ENCODE measurements around the gene TSHZ3. TPM values are rescaled to one million over a fixed set of nuclear protein-coding genes. Genes with fewer than 3 reads are reported as not detected.

The TSHZ3 gene
- total RNA-seq, 1 donor from 2014 or later: 9.4 TPM

DNA sequence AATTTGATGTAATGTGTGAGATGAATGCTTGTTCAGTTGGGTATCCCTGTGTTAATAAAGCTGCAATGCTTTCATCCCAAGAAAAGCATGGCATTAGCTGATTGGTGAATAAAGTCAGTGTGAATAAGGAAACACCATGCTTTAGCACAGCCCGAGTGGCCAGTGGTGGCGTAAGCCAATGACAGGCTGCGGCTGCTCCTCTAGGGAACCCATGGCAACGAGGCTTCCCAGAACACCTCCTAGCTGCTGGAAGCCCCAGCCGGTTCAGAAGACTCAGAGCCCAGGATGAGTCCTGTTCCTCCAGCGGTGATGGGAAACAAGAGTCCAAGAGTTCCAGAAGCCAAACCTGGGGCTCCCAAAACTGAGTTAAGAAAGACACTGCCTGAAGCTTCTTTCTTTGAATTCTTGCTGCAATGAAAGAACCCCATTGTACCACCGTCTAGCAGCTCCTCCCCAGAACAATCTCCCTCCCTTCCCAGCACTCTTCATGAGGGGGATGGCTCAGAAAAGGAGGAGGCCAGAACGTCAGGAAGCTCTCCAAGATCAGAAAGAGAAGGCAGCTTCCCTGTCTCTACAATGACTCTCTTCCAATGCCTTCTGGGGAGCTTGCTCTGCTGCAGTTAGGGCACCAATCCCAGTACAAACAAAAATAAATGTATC lies 58.2 kb downstream of the TSHZ3 start:
- no peak for DNase-seq (ENCODE audit: low spot score)

DNA sequence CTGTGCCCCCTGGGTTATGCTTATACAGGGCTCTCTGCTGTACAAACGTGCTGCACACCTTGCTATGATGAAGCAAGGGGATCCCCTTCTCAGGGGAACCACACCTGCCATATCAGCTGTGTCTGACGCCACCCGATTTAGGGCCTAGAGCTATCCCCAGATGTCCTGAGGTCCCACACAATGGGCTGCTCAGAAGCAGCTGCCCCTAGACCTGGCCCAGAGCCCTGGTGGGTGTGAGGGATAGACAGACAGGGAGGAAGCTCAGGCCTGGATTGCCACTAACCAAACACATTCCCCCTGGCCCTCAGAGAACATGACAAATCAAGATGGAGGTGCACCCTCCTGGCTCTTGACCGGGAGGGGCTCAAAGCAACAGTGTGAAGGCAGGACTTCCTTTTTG lies 59.3 kb downstream of the TSHZ3 start:
- no peak for DNase-seq (ENCODE audit: low spot score)

GRCh38 chr19:31289381-31289880 lies 59.8 kb downstream of the TSHZ3 start:
- DNase-seq (ENCODE audit: low spot score): no peak

DNA sequence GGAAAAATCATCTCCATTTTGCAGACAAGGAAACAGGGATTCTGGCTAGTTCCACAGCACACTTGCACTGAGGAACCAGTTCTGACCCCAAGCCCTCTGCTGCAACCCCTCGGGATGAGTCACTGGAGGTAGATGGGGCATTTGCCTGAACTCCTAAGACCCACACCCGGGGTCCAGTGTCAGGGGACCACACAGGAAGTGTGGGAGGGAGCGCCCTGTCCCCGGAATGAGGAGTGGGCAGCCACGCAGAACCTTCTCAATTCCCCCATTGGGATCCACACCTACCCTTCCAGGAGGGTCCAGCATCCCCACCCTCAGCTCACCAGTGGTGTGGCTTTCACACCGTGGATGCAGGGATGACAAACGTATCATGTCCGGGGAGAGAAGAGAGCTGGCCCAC lies 62.7 kb downstream of the TSHZ3 start:
- no peak for DNase-seq (ENCODE audit: low spot score)

DNA sequence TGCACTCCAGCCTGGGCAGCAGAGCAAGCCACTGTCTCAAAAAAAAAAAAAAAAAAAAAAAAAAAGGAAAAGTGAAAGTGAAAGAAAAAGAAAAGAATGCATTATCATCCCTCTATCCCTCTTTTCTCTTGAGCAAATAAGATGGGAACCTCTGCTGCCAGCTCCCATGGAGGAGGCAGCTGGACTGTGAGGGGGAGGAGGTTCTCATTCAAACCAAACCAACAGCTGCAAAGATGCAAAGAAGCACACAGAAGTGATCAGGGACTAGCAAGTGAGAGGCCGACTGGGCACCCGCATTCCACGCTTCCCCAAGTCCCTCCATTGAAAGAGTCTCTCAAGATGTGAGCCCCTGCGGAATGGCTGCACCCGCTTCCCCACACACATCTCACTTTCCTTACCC lies 63.5 kb downstream of the TSHZ3 start:
- no peak for DNase-seq (ENCODE audit: low spot score)

DNA sequence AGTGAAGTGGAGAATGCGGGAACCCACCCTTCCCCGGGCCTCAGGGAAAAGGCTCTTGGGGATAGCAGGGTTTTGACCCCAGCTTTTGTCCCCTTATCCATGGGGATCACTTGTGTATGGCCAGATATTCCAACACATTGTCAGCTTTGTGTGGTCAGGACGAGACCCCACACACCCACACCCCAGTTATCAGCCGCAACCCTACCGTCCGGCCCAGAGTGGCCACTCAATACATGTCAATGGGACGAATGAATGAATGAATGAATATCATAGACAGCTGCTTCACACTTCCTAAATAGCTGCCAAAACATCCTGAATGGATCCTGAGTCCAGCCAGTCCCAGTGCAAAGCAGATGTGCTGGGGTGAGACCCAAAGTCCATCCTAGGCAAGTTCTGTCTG lies 64.6 kb downstream of the TSHZ3 start:
- DNase-seq (ENCODE audit: low spot score): no peak

DNA sequence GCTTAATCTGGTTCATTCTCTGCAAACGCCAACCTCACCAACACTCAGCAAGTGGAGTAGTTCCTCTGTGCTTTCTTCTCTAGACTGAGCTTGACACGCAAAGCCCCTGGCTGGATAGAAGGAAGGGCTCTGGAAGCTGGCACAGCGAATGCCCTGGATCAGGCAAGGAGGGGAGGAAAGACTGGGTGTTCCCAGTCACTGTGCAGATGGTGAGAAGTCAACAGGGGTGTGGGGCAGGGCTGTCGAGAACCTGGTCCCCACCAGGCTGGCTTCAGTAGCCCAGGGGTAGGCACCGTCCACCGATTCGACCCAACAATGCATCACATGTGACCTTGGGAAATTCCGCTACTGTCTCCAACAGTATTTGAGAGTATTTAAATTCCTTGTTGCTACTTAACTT lies 65.5 kb downstream of the TSHZ3 start:
- DNase-seq (ENCODE audit: low spot score): no peak

DNA sequence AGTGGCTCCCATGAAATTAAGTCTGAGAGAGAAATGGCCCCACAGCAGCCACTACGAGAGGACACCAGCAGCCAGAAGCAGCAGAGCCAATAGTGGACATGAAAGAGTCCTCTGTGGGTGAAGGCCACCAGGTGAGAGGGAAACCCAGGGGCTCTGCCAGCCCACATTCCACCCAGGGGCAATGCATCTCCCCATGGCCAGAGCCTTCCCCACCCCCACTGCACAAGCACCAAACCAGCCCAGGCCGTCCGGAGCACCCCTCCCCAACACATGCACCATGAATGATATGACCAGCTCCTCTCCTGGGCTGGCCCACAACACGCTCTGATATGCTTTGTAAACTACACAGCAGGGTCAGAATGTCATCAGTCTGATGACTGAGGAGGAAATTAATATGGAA lies 66.9 kb downstream of the TSHZ3 start:
- DNase-seq (ENCODE audit: low spot score): no peak

DNA sequence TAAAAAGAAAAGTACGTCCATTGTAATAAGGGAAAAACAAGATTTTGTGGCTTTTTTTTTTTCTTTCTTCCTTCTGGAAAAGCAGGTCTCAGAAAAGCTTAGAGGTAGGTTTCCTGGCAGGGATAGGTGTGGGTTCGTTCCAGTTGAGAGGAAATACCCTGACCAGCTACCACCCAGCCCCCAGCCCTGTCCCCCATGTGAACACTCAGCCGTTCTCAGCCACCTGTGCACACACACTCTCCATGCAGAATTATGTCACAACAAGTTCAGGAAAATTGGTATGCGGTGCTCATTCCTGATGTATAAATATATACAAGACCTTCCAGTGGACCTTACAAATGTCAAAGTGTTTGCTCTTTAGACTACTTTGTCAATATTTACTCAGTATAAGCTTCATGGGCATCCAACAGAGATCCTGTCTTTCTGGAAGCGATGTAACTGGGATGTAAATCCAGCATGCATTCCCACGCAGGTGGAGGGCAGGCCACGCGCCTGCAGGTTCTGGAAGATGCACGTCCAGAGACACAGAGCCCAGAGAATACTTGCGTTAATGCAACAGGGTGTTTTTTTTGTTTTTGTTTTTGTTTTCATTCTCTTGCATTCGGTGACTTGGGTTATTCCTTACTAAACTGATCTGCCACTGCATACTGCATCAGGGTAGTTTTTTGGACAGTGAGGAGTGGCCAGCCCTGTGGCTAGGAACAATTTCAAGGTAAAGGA lies 68.8 kb downstream of the TSHZ3 start:
- DNase-seq (ENCODE audit: low spot score): no peak

- DNase-seq (ENCODE audit: low spot score): no peak
Observed at GRCh38 chr19:31279436-31279765, 69.8 kb downstream of the TSHZ3 start.

- no peak for DNase-seq (ENCODE audit: low spot score)
Observed at GRCh38 chr19:31278555-31279435, 70.4 kb downstream of the TSHZ3 start.

- no peak for DNase-seq (ENCODE audit: low spot score)
Observed at GRCh38 chr19:31277516-31277915, 71.7 kb downstream of the TSHZ3 start.

DNA sequence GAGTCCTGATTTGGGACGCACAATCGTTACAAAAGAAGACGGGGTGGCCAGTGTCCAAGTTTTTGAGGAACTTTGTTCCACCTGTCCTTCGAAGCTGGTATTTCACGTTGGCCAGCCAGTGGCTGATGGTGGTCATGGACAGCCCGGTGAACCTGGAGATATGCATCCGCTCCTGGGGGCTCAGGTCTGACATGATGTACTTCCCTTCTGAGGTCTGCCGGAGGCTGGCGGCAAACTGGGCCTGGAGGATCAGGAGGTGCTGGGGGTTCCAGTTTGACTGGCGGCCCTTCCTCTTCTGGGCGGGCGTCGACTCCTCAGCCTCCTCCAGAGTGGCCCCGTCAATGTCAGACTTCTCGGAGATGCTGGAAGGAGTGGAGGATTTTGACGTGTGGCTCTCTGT lies 72.4 kb downstream of the TSHZ3 start:
- no peak for DNase-seq (ENCODE audit: low spot score)

DNA sequence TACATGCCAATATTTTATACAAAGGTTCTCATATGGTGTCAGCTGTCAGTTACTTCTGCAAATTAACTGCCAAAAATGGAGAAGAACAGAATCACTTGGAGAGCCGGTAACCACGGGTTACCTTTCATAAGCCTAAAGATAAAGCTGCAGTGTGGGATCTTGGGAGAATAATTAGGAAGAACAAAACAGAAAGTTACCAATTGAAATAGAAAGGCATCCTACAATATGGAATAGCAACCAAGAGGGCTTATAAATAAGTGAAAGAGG lies 74.2 kb downstream of the TSHZ3 start:
- DNase-seq (ENCODE audit: low spot score): no peak

DNA sequence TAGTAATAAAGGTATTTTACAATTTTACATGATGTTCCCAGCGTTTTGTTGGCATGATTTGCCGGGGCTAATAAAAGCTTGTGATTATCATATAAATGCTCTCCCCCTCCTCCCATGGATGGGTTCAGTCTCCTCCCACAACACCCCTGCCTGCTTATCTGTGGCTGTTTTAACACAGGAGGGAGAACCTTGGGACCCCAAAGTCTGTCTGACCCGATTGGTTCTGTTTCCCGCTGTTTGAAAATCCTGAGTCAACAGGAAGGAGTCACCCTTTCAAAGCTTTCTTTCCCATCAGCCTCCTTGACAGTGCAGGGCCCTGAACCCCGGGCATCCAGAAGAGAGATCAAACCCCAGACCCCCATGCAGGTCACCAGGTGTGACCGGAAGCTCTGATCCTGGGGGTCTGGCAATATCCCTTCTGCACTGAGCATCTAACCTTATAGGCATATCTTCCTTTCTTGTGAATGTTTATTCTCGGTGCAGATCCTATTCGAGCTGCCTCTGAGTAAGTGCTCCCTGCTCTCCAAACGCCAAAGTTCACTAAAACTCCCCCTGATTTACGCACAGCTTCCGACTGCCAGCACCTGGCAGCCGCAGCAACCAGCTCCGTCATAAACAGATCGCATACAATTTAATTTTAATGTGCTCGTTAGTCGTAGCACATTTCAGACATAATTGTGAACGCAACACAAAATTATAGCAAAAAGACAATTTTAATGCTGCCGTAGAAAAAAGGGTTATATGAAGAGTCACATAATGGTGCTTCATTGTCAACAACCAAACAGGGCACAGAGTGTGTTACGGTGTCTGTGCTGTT lies 74.8 kb downstream of the TSHZ3 start:
- no peak for DNase-seq (ENCODE audit: low spot score)

- DNase-seq (ENCODE audit: low spot score): no peak
Observed at GRCh38 chr19:31272583-31273106, 76.6 kb downstream of the TSHZ3 start.

GRCh38 chr19:31271306-31271911 lies 77.8 kb downstream of the TSHZ3 start:
- DNase-seq (ENCODE audit: low spot score): no peak

GRCh38 chr19:31270897-31271296 lies 78.3 kb downstream of the TSHZ3 start:
- DNase-seq (ENCODE audit: low spot score): no peak

- DNase-seq (ENCODE audit: low spot score): no peak
Observed at GRCh38 chr19:31269425-31270127, 79.7 kb downstream of the TSHZ3 start.

DNA sequence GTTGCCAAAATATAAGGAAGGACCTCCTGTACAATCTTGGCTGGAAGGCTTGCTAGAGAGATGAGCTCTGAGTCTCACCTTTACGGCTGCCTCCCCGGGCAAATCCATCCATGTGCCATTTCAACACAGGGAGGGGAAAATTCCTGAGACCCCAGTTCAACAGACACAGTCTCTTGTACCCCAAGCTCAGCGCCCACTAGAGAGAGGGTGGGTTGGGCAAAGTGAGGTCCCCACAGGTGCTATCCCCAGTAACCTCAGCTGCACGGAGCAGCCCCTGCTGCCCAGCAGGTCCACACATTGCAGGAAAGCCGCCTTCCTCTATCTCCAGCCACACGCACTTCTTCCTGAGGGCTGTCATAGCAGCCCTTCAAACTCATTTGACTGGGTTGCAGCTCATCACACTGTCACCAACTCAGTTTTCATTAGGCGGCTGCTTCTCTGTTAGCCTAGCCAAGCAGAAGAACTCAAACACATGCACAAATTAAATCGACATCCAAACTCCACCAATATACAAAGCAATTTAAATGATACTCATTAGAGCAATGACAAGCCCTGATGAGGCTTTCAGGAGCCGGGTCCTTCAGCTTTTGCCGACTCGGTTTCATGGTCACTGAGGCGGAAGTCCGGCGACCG lies 80.4 kb downstream of the TSHZ3 start:
- no peak for DNase-seq (ENCODE audit: low spot score)

Data from umbilical cord (tissue), 2 donors.